HG03378 (cell line): ENCODE results near the gene MTUS2.
"Not testable (repeated sequence)": the region's sequence is repeated elsewhere in the genome, so short reads cannot be mapped to it uniquely, and the experiment has no call there.

Source experiments
- ATAC-seq: cut with Tn5 transposase; IDR thresholded peaks from one replicate; pipeline ENCODE4 v1.9.1; 2021; ENCODE audit warnings: mild to moderate bottlenecking, moderate library complexity; ENCODE audit not compliant: unreplicated experiment

The MTUS2 gene

DNA sequence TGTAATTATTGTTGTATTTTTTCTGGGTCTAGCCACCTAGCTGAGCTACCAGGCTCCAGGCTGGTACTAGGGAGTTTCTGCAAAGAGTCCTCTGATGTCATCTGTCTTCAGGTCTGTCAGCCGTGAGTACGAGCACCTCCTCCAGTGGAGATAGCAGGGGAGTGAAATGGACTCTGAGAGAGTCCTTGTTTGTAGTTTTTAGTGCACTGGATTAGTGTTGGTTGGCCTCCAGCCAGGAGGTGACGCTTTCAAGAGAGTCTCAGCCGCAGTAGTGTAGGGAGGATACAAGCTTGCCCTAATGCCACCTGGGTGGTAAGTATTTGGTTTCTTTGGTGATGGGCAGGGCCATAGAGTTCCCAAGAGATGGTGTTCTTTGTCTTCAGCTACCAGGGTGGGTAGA, 390.5 kb downstream of the MTUS2 start:
- ATAC-seq = no peak

GRCh38 chr13:29211162-29211561, 391.0 kb downstream of the MTUS2 start:
- not testable (repeated sequence) for ATAC-seq

GRCh38 chr13:29222458-29222857, 402.3 kb downstream of the MTUS2 start:
- ATAC-seq = no peak

- no peak for ATAC-seq
Observed at GRCh38 chr13:29224206-29224605, 404.1 kb downstream of the MTUS2 start.

DNA sequence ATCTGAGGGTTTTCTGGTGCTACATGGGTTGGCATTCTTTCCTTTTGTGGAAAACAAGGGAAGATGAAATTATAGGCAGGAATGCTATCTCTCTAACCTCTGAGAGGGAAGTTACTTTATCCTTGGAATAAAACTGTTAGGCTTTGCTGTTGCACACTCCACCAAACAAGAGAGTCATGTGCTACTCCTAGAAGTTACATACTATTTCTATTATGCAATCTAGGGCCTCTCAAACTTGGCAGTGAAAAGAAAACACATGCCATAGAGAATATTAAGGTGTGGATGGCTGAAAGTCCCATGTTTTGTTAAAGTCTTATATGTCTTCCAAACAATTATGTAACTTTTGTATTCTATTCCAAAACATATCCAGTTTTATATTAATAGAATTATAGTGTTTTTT, 407.4 kb downstream of the MTUS2 start:
- ATAC-seq = no peak

DNA sequence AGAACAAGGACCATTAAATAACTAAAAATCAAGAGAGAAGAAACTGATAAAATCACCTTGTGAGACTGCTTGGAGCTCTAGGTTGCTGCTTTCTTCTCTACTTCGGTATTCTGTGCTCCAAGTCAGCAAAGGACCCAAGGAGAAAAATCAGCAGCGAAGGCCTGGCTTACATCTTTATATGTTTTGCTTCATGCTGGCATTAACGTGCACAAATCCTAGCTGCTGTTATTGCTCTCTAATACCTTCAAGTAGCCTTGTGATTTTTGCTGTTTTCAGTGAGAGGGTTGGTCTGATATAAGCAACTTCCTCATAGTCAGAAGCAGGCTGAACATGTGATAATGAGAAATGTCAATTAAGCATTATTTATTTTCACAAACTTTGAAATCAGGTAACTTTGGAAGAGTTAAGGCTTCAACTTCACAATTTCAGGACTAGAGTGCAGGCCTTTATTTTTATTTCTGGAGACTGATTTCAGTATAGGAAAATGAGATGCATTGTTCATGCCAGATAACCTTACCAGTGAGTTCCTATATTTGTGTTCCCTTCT, 410.2 kb downstream of the MTUS2 start:
- no peak for ATAC-seq

DNA sequence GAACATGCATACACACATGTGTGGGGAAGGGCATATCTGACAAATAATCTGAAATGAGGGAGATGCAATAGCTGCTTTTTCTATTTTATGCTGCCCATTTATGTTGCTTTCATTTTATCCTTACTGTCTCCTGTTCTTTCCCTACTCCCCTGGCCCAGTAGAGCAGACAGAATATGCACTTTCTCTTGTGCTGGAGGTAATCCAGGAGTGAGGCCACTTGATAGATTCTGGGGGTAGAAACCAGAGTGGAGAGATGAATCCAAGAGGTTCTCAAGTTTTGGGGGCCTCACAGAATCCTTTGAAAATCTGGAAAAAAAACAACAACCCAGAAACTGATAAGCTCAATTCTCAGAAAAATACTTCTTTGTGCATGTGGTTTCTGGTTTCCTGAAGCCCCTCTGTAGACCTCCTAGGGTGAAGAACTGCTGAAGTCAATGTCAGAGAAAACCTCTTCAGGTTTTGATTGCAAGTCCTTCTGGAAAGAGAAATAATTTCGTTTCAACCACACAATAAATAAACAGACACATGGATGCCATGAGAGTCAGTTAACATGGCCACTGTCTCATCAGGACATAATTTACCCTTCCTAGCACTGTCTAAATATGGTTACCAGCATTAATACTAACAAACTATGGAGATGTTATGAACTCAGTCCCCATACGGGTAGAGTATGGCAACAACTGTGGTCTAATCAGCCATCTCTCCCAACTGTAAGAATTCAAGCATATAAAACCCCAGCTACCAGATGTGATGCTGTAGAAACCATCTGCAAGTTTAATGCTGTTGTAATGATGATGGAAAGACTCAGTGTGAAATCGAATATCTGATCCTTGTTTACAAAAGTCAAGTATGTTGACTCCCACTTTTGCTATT, 419.8 kb downstream of the MTUS2 start:
- no peak for ATAC-seq

DNA sequence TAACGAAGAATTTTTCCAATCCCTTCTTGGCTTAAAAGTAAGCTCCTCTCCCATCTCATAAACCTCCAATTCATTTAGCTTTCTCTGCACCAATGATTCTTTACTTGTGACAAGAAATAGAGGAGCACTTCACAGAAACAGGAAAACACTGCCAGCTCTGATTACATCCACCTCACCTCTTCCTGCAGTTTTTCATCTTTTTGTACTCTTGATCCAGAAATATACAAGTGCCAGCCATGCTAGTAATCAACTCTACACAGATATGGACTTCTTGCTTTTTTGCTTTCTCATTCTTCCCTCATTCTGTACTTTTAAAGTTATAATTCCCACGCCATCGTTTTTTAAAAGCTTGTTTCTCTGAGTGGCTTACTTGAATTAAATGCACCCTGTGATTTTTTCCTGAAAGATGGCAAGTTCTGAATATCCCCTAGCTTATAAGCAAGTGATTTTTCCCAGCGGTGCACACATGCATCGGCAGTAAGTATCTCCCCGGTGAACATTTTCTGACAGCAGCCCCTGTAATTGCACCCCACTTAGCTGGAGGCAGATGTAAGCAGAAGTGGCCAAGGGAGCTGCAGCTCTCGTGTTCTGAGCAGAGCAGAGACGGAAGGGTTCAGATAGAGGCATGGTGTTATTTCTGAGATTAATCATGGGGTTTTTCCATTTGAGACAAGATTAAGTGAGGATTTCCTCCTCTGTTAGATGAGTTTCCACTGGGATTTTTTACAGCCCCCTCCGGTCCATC, 434.7 kb downstream of the MTUS2 start:
- no peak for ATAC-seq

DNA sequence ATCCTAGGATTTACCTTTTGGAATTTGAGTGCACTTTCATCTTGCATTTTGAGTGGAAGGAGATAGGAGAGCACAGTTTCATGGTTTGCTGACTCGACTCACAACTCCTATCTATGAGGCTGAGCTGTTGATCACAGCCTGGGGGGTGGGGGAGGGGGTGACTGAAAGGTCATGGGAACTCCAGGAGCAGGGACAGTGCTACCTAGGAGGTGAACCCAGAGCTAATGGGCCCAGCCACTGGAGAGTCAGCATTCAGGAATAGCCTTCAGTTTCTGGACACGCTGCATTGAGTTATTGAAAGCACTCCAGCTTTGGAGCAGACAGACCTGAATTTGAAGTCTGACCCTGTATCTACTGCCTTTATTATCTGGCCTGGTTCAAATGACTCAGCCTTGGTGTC, 435.4 kb downstream of the MTUS2 start:
- no peak for ATAC-seq

- ATAC-seq = no peak
Observed at GRCh38 chr13:29260684-29261083, 440.5 kb downstream of the MTUS2 start.

- no peak for ATAC-seq
Observed at GRCh38 chr13:29266261-29266660, 446.1 kb downstream of the MTUS2 start.

- no peak for ATAC-seq
Observed at GRCh38 chr13:29266756-29267733, 446.9 kb downstream of the MTUS2 start.

- ATAC-seq = no peak
Observed at GRCh38 chr13:29270271-29270985, 450.3 kb downstream of the MTUS2 start.

GRCh38 chr13:29271606-29272005, 451.5 kb downstream of the MTUS2 start:
- ATAC-seq = no peak

DNA sequence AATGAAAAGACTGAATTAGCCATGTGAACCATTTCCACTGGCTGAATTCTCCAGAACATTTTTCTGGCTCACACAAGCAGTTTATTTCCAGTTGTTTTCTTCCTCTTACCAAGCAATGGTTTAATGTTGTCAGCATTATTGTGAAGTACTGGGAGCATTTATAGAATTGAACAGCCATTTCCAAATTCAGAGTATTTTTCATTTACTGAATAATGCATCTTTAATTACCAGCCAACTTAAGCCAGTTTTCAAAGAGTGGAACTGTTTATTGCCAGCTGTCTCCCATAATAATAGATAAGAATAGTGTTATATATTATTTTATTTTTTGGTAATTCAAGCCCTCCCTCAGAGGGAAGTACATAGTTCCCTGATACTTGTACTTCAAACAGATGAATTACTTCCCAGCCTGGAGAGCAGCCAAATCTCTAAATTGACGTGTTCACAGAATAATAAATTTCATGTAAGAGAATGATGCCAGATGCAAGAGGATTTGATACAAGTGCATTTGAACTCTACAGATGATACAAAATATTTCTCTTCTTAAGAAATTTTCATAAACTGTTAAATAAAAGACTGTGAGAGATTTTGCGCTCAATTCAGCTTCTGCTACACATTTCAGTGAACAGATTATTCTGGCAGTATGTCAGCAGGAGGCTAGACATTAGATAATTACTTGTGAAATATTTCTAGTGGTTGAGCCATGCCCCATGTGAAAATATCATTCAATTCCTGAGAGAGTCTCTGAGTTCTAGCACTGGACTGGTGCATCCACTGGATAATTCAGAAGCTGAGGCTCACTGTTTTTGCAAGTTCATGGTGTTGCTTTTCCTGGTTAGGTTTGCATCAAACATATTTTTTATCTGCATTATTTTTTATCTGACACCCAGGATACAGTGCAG, 459.5 kb downstream of the MTUS2 start:
- ATAC-seq = no peak

GRCh38 chr13:29281932-29282495, 461.9 kb downstream of the MTUS2 start:
- no peak for ATAC-seq

DNA sequence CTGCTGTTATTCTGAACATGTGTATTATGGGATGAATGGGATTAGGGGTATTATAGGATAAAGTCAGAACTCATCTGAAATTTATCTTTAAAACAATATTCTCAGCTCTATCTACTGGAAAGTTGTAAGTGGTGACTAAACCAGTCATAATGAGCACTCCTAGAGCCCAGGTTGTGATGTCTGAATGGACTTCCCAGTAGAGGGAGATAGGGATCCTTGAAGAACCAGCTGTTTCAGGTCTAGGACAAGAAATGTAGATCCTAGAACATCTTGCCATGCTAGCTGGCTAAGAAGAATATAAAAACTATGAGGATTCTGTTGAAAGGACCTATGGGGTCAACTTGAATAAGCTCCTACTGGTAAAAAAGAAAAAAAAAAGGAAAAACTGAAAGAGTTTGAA, 464.6 kb downstream of the MTUS2 start:
- no peak for ATAC-seq

DNA sequence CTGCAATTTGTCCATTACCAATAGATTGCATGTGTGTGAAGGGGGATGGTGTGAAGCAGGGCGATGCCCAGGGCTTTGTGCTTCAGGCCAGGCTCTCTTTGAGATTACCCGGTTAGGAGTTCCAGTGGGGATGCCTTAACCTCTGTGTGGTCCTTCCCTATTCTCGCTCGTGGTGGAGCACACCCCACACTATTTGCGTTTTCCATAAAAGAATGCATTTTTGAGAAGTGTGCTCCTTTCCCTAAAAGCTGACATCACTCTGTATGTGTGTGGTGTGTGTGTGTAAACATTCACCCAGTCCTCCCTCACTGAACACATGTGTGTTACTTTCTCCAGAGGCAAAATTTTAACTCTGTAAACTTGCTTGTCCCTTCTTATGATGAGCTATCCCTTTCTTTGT, 467.1 kb downstream of the MTUS2 start:
- ATAC-seq = no peak

GRCh38 chr13:29292045-29292444, 471.9 kb downstream of the MTUS2 start:
- ATAC-seq = no peak
